CD4-positive, alpha-beta T cell treated with Interferon gamma for 1 hour (primary cell): ENCODE measurements around the gene KPNA6.
"Not testable (repeated sequence)": the region's sequence is repeated elsewhere in the genome, so short reads cannot be mapped to it uniquely, and the experiment has no call there.

Experiments used
- DNase-seq: peaks from one replicate; pipeline ENCODE4 v3.0.0-alpha.2; 2020

KPNA6 gene

DNA sequence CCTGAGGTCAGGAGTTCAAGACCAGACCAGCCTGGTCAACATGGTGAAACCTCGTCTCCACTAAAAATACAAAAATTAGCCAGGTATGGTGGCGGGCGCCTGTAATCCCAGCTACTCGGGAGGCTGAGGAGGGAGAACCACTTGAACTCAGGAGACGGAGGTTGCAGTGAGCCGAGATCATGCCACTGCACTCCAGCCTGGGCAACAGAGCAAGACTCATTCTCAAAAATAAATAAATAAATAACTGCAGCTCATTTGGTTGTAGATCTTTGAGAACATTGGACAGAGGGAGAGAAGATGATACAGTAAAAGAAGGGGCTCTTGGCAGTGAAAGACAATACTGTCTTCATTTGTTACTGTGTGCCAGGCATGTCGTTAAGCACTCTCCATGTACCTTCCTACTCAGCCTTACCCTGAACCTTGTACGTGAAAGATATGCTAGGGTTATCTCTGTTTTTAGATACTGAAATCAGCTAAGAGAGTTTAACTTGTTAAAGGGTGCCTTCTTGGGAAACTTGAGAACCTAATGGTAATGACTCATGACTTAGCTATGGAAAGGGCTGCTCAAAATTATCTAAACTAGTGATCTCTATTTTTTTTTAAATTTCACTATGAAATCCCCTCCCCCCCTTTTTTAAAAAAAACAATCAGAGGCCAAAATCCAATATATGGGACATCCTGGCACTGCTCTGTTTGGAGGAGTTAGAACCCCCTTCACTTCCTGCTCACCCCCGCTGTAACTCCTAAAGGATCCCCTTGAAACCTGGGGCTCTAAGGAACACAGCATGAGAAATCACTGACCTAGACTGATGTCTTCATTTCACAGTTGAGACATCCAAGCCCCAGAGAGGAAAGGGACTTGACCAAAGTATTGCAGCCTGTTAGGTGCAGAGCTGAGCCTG is 6.8 kb upstream of the KPNA6 start:
- DNase-seq, result no peak

DNA sequence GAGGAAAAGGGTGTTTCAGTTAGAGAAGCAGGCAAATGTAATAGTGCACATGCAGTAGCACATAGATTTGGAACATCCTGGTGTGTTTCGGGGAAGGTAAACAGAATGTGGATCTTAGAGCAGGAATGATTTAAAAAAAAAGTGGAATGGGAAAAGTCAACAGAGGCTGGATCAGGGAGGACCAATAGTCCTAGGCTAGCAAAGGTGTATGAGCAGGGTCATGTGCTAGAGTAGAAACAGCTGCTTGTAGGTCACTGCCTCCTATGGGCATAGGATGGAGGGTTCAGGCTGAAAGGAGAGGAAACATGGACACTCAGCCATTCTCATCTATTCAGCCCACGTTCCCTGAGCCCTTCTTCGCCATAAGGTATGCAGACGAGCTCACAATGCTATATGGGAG is 3.7 kb upstream of the KPNA6 start:
- no peak for DNase-seq

DNA sequence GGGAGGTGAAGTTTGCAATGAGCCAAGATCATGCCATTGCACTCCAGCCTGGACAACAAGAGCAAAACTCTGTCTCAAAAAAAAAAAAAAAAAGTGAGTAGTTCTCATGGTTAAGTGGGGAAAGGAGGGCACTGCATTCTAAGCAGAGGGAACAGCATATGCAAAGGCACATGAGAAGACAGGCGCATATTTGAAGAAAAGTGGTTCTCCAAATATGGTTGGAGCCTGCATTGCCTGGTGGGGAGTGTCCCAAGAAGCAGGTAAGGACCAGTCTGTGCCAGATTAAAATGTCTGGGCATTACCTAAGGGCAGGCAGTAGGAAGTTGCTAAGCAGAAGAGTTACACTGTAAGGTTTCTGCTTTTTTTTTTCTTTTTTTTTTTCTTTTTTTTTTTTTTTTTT is 2.5 kb upstream of the KPNA6 start:
- no peak for DNase-seq

DNA sequence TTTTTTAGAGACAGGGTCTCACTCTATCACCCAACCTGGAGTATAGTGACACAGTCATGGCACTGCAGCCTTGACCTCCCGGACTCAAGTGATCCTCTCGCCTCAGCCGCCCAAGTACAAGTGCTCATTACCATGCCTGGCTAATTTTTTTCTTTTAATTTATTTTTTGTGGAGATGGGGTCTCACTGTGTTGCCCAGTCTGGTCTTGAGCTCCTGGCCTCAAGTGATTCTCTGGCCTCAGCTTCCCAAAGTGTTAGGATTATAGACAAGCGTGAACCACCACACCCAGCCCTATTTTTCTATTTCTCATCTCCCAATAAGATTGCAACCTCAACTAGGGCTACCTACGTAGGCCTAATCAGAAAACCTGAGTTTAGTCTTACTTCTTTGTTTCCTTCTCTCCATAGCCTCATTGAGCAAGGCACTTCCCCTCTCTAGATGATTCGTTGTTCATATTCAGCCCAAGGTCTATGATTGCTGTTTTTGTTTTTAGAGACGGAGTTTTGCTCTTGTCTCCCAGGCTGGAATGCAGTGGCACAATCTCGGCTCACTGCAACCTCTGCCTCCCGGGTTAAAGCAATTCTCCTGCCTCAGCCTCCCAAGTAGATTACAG is 1.1 kb upstream of the KPNA6 start:
- no peak for DNase-seq

DNA sequence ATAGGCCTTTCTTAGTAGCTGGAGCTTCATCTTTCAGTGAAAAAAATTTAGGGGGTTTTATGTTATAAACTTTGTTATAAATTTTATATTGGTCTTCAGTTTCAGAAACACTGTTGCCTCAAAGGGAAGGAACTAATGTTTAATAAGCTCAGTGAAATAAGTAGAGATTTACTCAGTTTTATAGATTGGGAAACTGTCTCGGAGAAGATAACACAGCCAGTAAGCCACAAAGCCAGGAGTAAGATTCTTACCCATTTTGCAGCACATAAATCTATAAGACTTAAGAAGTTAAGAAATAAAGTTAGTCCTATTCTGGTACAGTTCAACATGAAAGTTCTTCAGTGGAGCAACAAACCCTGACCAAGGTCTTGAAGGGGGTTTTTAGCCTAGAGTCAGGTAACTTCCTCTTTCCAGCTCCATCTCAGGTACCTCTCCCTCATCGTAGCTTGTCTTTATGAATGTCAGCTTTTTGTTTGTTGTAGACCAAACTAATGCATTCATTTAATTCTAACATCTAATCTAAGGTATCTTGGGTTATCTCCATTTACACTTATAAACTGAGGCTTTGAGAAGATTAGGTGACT is 3.3 kb downstream of the KPNA6 start:
- no peak for DNase-seq

DNA sequence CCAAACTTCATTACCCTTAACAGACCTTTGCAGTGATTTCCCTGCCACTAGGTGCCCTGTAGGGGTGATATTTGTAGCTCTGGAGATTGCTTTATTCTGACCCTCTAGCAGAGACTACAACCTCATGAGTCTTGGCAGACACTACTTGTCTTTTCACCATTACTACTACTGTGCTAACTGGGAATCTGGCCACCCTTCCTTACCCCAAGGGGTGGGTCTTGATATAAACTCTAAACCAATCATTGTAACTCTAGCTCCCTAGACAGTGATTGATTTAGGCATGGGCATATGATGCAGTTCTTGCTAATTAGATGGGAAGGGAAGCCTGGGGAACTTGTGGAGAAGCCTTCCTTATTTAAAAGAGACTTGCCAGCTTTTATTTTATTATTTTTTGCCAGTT is 3.9 kb downstream of the KPNA6 start:
- no peak for DNase-seq

DNA sequence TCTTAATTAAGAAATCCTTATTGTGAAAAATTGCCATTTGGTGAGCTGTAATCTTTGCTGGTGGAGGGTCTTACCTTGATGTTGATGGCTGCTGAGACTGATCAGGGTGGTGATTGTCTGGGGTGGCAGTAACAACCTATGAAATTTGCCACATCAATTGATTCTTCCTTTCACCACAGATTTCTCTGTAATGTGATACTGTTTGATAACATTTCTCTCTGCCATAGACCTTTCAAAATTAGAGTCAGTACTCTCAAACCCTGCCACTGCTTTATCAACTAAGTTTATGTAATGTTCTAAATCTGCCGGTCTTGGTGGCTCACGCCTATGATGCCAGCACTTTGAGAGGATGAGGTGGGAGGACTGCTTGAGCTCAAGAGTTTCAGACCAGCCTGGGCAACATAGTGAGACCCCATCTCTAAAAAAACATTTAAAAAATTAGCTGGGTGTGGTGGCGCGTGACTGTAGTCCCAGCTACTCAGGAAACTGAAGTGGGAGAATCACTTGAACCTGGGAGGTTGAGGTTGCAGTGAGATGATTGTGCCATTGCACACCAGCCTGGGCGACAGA is 5.0 kb downstream of the KPNA6 start:
- DNase-seq, result no peak

DNA sequence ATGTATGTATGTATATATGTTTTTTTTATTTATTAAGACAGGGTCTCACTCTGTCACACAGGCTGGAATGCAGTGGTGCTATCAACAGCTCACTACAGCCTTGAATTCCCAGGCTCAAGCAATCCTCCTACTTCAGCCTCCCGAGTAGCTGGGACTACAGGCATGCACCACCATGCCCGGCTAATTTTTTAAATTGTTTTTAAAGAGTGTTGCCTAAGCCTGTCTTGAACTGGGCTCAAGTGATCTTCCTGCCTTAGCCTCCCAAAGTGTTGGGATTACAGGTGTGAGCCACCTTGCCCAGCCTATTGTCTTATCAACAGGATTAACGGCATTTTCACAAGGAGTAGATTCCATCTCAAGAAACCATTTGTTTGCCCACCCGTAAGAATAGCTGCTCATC is 5.6 kb downstream of the KPNA6 start:
- not testable (repeated sequence) for DNase-seq

DNA sequence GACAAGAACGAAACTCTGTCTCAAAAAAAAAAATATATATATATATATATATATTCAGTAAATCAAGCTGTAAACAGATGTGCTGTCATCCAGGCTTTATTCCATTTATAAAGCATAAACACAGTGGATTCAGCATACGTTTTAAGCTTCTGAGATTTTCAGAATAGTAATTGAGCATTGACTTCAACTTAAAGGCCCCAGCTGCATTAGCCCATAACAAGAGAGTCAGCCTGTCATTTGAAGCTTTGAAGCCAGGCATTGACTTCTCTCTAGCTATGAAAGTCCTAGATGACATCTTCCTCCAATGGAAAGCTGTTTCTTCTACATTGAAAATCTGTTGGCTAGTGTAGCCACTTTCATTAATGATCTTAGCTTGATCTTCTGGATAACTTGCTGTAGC is 6.6 kb downstream of the KPNA6 start:
- no peak for DNase-seq

DNA sequence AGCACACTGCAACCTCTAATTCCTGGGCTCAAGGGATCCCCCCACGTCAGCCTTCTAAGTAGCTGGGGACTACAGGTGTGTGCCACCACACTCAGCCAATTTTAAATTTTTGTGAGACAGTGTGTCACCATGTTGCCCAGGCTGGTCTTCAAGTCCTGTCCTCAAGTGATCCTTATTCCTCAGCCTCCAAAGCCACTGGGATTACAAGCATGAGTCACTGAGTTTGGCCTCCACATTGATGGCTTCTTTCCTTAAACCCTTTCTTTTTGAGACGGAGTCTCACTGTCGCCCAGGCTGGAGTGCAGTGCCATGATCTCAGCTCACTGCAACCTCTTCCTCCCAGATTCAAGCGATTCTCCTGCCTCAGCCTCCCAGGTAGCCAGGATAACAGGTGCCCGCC is 7.6 kb downstream of the KPNA6 start:
- DNase-seq, result no peak

DNA sequence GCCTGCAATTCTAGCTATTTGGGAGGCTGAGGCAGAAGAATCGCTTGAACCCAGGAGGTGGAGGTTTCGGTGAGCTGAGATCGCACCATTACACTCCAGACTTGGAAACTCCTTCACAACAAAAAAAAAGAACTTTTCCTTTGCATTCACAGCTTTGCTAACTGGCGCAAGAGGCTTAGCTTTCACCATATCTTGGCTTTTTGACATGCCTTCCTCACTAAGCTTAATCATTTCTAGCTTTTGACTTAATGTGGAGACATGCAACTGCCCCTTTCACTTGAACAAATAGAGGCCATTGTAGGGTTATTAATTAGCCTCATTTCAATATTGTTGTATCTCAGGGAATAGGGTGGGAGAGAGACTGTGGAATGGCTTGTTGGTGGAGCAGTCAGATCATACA is 8.7 kb downstream of the KPNA6 start:
- no peak for DNase-seq

DNA sequence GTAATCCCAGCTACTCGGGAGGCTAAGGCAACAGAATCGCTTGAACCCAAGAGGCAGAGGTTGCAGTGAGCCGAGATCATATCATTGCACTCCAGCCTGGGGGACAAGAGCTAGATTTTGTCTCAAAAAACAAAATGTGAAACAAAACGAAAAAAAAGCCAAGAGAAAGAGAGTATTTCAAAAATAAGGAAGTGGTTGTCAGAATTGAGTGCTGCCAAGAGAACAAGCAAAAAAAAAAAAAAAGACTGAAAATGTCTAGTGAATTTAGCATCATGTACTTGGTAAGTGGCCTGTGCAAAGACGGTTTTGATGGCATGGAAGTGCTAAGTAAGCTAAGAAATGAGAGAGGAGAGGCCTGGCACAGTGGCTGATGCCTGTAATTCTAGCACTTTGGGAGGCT is 14.3 kb downstream of the KPNA6 start:
- DNase-seq, result no peak

DNA sequence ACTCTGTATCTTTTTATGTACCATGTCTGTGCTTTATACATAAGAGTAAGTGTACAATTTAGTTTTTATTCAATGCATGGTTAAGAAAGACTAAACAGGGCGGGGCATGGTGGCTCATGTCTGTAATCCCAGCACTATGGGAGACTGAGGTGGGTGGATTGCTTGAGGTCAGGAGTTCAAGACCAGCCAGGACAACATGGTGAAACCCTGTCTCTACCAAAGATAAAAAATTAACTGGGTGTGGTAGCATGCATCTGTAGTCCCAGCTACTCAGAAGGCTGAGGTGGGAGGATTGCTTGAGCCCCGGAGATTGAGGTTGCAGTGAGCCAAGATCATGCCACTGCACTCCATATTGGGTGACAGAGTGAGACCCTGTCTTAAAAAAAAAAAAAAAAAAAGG is 15.5 kb downstream of the KPNA6 start:
- DNase-seq, result not testable (repeated sequence)

DNA sequence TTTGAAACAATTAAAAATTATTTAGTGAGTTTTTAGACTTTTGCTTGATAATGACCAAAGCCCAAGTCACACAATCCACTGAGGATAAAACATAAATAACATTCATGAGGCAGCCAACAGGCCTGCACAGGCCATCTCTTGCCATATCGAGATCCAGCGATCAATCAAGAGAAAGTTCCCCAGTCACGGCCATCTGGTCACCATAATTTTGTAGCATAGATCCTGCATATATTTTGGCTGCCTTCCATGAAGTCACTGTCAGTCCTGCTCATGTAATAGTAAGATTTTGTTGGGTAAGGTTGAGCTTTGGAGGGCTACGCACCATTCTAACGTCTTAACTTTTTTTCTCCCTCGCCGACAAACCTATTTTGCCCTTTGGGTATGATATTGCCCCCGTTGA is 17.5 kb downstream of the KPNA6 start:
- DNase-seq, result no peak

DNA sequence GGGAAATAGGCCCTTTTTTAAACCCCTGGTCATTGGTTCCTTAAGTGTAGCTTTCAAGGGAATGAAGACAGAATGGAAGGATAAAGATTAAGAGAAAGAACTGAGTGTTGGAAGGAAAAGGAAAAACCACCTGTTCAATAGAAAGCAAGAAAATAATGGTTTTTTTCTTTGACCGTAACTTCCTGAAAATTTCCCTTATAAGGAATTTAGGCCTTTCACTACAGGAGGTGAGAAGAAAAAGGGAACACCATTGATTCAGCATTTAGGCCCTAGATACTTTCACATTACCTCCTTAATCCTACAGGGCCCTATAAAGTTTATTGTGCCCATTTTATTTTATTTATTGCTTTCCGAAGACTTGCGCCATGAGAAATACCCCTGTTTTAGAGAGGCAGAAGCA is 18.9 kb downstream of the KPNA6 start:
- no peak for DNase-seq

DNA sequence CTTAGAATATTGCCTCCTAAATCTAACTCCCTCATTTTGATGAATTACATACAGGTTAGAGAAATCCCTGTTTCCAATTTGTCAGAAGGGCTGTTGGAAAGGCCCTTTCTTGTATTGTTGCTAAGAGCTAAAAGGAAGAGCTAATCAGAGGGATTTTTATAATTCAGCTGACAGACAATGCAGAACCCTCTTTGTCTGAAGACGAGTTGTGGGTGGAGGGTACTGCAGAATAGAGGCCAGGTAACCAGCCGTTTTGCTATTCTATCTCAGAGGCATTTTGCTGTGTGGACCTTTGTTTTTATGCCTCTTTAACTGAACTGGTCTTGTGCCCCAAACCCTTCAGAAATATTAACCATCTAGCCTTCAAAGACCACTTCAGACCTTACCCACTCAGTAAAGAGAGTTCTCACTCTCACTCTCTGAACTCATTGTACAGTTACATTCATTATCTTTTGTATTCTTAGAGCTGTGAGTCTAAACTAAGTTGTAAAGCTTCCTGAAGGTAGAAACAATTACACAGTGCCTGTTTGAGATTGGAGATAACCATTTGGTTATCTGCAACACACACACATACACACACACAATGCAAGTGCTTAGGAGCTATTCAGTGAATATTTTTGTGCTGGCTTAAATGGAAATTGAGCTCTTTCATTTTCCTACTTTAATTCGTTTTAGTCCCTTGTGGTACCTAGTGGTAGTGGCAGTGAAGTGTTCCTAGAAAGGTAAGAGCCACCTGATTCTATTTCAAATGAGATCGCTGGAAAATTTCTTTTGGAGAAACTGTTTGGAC is 19.7 kb downstream of the KPNA6 start:
- DNase-seq, result no peak

DNA sequence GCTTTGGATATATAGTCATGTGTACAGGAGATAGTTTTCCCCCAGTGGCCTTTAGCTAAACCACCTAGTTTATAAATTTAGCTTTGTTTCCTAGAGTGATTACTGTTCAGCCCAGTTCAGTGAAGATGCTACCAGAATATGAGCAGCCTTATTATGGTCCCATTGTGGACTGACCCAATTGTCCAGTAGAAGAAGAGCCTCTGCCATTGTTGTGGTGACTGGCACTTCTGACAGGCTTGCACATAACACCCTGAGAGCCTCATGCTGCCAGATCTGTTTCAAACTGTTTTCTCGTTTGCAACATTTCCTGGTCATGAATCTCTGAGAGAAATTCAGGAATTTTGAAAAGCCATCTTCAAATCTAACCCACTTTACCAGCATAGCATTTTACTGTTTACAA is 20.6 kb downstream of the KPNA6 start:
- DNase-seq, result no peak

DNA sequence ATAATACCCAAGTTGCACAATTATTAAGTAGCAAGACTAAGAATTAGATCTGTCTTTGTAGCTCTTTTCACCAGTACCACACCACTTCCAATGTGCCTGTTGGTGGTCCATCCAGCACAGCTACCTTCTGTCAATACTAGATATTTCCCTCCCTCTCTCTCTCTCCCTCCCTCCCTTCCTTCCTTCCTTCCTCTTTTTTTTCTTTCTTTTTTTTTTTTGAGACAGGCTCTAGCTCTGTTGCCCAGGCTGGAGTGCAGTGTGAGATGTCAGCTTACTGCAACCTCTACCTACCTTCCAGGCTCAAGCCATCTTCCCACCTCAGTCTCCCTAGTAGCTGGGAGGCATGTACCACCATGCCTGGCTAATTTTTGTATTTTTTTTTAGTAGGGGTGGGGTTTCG is 21.1 kb downstream of the KPNA6 start:
- no peak for DNase-seq

DNA sequence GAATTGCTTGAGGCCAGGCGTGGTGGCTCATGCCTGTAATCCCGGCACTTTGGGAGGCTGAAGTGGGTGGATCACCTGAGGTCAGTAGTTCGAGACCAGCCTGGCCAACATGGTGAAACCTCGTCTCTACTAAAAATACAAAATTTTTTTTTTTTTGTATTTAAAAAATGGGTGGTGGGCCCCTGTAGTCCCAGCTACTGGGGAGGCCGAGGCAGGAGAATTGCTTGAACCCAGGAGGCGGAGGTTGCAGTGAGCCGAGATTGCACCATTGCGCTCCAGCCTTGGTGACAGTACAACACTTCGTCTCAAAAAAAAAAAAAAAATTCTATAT is 26.1 kb downstream of the KPNA6 start:
- DNase-seq, result not testable (repeated sequence)

DNA sequence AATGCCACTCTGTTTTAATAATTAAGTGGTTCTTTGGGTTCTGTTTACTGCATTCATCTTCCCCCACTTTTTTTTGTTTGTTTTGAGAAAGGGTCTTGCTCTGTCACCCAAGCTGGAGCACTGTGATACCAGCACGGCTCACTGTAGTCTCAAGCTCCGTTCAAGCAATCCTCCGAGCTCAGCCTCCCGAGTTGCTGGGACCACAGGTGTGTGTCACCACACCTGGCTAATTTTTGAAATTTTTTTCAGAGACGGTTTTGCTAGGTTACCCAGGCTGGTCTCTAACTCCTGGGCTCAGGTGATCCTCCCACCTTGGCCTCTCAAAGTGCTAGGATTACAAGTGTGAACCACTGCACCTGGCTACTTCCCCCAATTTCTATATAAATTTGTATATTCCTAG is 29.3 kb downstream of the KPNA6 start:
- no peak for DNase-seq

DNA sequence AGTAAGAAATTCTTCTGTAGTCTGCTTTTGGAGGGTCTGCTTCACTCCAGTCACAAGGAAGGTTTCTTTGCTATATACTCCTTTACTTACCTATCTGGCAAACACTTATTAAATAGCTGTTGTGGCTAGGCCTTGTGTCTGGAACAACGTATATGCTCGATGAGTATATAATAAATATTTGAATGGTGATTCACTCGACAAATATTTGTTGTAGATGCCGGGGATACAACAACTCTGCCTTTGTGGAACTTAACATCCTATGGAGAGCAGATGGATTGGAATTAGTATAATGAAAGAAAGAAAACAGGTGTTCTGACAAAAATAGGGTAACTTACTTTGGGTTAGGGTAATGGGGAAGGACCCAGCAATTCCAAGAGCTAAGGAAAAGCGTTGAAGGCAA is 31.1 kb downstream of the KPNA6 start:
- no peak for DNase-seq

DNA sequence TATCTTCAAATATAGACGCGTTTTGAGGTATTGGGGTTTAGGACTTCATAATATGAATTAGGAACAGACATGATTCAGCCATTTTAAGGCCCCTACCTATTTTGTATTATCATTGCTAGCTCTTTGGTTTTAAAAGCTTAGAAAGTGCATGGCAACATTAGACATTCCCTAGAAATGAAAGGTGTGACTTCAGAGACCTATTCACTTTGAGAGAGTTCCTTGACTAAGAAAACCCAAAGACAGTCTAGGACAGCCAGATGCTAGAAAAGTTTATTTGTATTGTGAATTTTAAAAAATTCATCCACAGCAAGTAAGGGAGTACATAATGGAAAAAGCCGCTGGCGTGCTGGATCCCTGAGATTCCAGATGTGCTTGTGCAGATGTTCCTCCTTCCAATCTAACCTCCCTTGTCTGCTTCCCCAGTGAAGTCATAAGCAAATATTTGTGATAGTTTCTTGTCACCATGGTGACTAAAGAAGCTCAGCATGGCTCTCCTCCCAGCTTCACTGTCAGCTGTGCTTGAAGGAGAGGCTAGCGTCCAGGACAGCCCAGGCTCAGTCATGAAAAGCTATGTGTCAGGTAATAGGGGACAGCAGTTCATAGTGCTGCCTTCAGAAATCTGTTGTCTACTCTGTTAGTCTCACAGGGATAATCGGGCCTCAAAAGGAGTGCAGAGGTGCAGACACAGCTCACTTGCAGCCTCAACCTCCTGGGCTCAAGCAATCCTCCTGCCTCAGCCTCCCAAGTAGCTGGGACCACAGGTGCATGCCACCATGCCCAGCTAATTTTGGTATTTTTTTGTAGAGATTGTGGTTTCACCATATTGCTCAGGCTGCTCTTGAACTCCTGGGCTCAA is 34.8 kb downstream of the KPNA6 start:
- no peak for DNase-seq
